ENCODE results near the gene FRAT1.
"Not testable (repeated sequence)": the region's sequence is repeated elsewhere in the genome, so short reads cannot be mapped to it uniquely, and the experiment has no call there.

Gene FRAT1

GRCh38 chr10:97334370-97335175 is 15.5 kb downstream of the FRAT1 start, which contains the start of gene FRAT2:
Gene FRAT2, minus strand, starts transcription at chr10:97334729. Its CDS starts 157 bp downstream, at chr10:97334572.
- peak; percentile 81 for DNase-seq (ENCODE audit: low read depth)

GRCh38 chr10:97335188-97335619 is 16.1 kb downstream of the FRAT1 start:
- DNase-seq (ENCODE audit: low read depth): no peak

GRCh38 chr10:97336006-97336405 is 16.9 kb downstream of the FRAT1 start:
- DNase-seq (ENCODE audit: low read depth): no peak

GRCh38 chr10:97336446-97336845 is 17.4 kb downstream of the FRAT1 start:
- DNase-seq (ENCODE audit: low read depth): no peak

- DNase-seq (ENCODE audit: low read depth): no peak
Observed at GRCh38 chr10:97336942-97337831, 18.1 kb downstream of the FRAT1 start.

GRCh38 chr10:97338041-97338440 is 19.0 kb downstream of the FRAT1 start:
- no peak for DNase-seq (ENCODE audit: low read depth)

GRCh38 chr10:97341416-97341815 is 22.3 kb downstream of the FRAT1 start:
- no peak for DNase-seq (ENCODE audit: low read depth)

- not testable (repeated sequence) for DNase-seq (ENCODE audit: low read depth)
Observed at GRCh38 chr10:97343664-97344063, 24.6 kb downstream of the FRAT1 start.

- no peak for DNase-seq (ENCODE audit: low read depth)
Observed at GRCh38 chr10:97347317-97347716, 28.2 kb downstream of the FRAT1 start.

- no peak for DNase-seq (ENCODE audit: low read depth)
Observed at GRCh38 chr10:97349752-97350513, 30.9 kb downstream of the FRAT1 start.

GRCh38 chr10:97353945-97354344 is 34.9 kb downstream of the FRAT1 start:
- no peak for DNase-seq (ENCODE audit: low read depth)

- DNase-seq (ENCODE audit: low read depth): no peak
Observed at GRCh38 chr10:97355571-97355975, 36.5 kb downstream of the FRAT1 start.

GRCh38 chr10:97356318-97356914 is 37.3 kb downstream of the FRAT1 start:
- no peak for DNase-seq (ENCODE audit: low read depth)

- DNase-seq (ENCODE audit: low read depth): no peak
Observed at GRCh38 chr10:97356918-97357317, 37.8 kb downstream of the FRAT1 start.

GRCh38 chr10:97358349-97358748 is 39.3 kb downstream of the FRAT1 start:
- DNase-seq (ENCODE audit: low read depth): no peak

GRCh38 chr10:97358781-97359180 is 39.7 kb downstream of the FRAT1 start:
- DNase-seq (ENCODE audit: low read depth): no peak

GRCh38 chr10:97360705-97361536 is 41.9 kb downstream of the FRAT1 start:
- DNase-seq (ENCODE audit: low read depth): no peak

- DNase-seq (ENCODE audit: low read depth): no peak
Observed at GRCh38 chr10:97361537-97361901, 42.4 kb downstream of the FRAT1 start.

GRCh38 chr10:97362310-97363033 is 43.4 kb downstream of the FRAT1 start:
- DNase-seq (ENCODE audit: low read depth): no peak

GRCh38 chr10:97363071-97363470 is 44.0 kb downstream of the FRAT1 start:
- DNase-seq (ENCODE audit: low read depth): no peak
